ES-I3 (cell line): ENCODE results near the gene INKA1.
A peak's percentile ranks its signal among the peaks of the same experiment; 100 is the strongest.
"Not testable (repeated sequence)": the region's sequence is repeated elsewhere in the genome, so short reads cannot be mapped to it uniquely, and the experiment has no call there.

Source experiments
- H3K36me3 ChIP-seq: 2 replicates; pipeline ENCODE4 v1.6.1; 2013; ENCODE audit warnings: mild to moderate bottlenecking, low read length, control low read depth, moderate library complexity; ENCODE audit not compliant: insufficient read depth
- H3K4me1 ChIP-seq: 2 replicates; pipeline ENCODE4 v1.6.1; 2013; ENCODE audit warnings: mild to moderate bottlenecking, control low read depth, low read length; ENCODE audit not compliant: insufficient read depth
- H3K9ac ChIP-seq: 2 replicates; pipeline ENCODE4 v1.6.1; 2013; ENCODE audit warnings: low read depth, mild to moderate bottlenecking, low read length, moderate library complexity
- H3K9me3 ChIP-seq: 2 replicates; pipeline ENCODE4 v1.6.1; 2013; ENCODE audit warnings: mild to moderate bottlenecking, low read length, moderate library complexity; ENCODE audit not compliant: control insufficient read depth, insufficient read depth

INKA1 gene

GRCh38 chr3:49802719-49803464, at the start of gene INKA1:
TSS of gene INKA1 (plus strand) at chr3:49803261. CDS start at chr3:49803393, 132 bp downstream.
- H3K9me3 ChIP-seq, result no peaks in the 10 kb centered on the region
- H3K4me1 ChIP-seq, result peaks cover 25% of the 10 kb centered on the region
- H3K9ac ChIP-seq, result peak within 1 kb of the TSS; percentile 96
- H3K36me3 ChIP-seq, result no peaks in the 10 kb centered on the region

- Histone ChIP-seq H3K4me1 (0 out of 2 replicates have a peak, but pooled peaks cover 3% of the 10 kb centered on the region), H3K36me3 (no peaks in the 10 kb centered on the region), H3K9me3 (no peaks in the 10 kb centered on the region), H3K9ac (no peak overlapping the region)
Measured at GRCh38 chr3:49754536-49754935, 48.5 kb upstream of the INKA1 start.

- 0 out of 2 replicates have a peak, but pooled peaks cover 3% of the 10 kb centered on the region for H3K4me1 ChIP-seq
- H3K9ac ChIP-seq, result no peak overlapping the region
- H3K36me3 ChIP-seq, result no peaks in the 10 kb centered on the region
- no peaks in the 10 kb centered on the region for H3K9me3 ChIP-seq
Measured at GRCh38 chr3:49756036-49756435, 47.0 kb upstream of the INKA1 start.

- no peak overlapping the region for H3K9ac ChIP-seq
- H3K9me3 ChIP-seq, result no peaks in the 10 kb centered on the region
- 0 out of 2 replicates have a peak, but pooled peaks cover 3% of the 10 kb centered on the region for H3K4me1 ChIP-seq
- H3K36me3 ChIP-seq, result no peaks in the 10 kb centered on the region
Measured at GRCh38 chr3:49757197-49757596, 45.9 kb upstream of the INKA1 start.

GRCh38 chr3:49759226-49759625, 43.8 kb upstream of the INKA1 start:
- 0 out of 2 replicates have a peak, but pooled peaks cover 3% of the 10 kb centered on the region for H3K4me1 ChIP-seq
- H3K9ac ChIP-seq, result no peak overlapping the region
- no peaks in the 10 kb centered on the region for H3K36me3 ChIP-seq
- H3K9me3 ChIP-seq, result no peaks in the 10 kb centered on the region

- Histone ChIP-seq H3K9ac (no peak overlapping the region), H3K9me3 (no peaks in the 10 kb centered on the region), H3K36me3 (no peaks in the 10 kb centered on the region), H3K4me1 (0 out of 2 replicates have a peak, but pooled peaks cover 3% of the 10 kb centered on the region)
Measured at GRCh38 chr3:49761661-49762060, 41.4 kb upstream of the INKA1 start.

GRCh38 chr3:49763981-49764380, 39.1 kb upstream of the INKA1 start:
- Histone ChIP-seq H3K4me1 (no peaks in the 10 kb centered on the region), H3K9me3 (no peaks in the 10 kb centered on the region), H3K36me3 (no peaks in the 10 kb centered on the region), H3K9ac (no peak overlapping the region)

GRCh38 chr3:49769286-49769915, 33.7 kb upstream of the INKA1 start:
- no peaks in the 10 kb centered on the region for H3K4me1 ChIP-seq
- no peak overlapping the region for H3K9ac ChIP-seq
- H3K36me3 ChIP-seq, result no peaks in the 10 kb centered on the region
- H3K9me3 ChIP-seq, result no peaks in the 10 kb centered on the region

- H3K36me3 ChIP-seq, result no peaks in the 10 kb centered on the region
Measured at GRCh38 chr3:49769926-49770325, 33.1 kb upstream of the INKA1 start.

GRCh38 chr3:49771340-49771938, 31.6 kb upstream of the INKA1 start:
- Histone ChIP-seq H3K9ac (no peak overlapping the region), H3K9me3 (no peaks in the 10 kb centered on the region), H3K36me3 (no peaks in the 10 kb centered on the region; the same call in 1 of the 2 replicates), H3K4me1 (no peaks in the 10 kb centered on the region)

More at GRCh38 chr3:49769926-49770325, 33.1 kb upstream of the INKA1 start:
- Histone ChIP-seq H3K4me1 (no peaks in the 10 kb centered on the region), H3K9me3 (no peaks in the 10 kb centered on the region), H3K9ac (no peak overlapping the region)

GRCh38 chr3:49772703-49773102, 30.4 kb upstream of the INKA1 start:
- H3K4me1 ChIP-seq, result no peaks in the 10 kb centered on the region
- H3K36me3 ChIP-seq, result no peaks in the 10 kb centered on the region; the same call in 1 of the 2 replicates
- H3K9ac ChIP-seq, result no peak overlapping the region
- no peaks in the 10 kb centered on the region for H3K9me3 ChIP-seq

- Histone ChIP-seq H3K9ac (no peak overlapping the region), H3K4me1 (no peaks in the 10 kb centered on the region), H3K36me3 (no peaks in the 10 kb centered on the region; the same call in 1 of the 2 replicates), H3K9me3 (no peaks in the 10 kb centered on the region)
Measured at GRCh38 chr3:49775538-49775937, 27.5 kb upstream of the INKA1 start.

- not testable (repeated sequence) for H3K9me3 ChIP-seq, H3K9ac ChIP-seq, H3K36me3 ChIP-seq, H3K4me1 ChIP-seq
Measured at GRCh38 chr3:49776101-49776500, 27.0 kb upstream of the INKA1 start.

- Histone ChIP-seq H3K9ac (no peak overlapping the region), H3K4me1 (no peaks in the 10 kb centered on the region), H3K36me3 (peaks cover 4% of the 10 kb centered on the region), H3K9me3 (no peaks in the 10 kb centered on the region)
Measured at GRCh38 chr3:49779358-49780079, 23.5 kb upstream of the INKA1 start.
